NCI-H526 (cell line): ENCODE results near the gene ZNF581.

Experiments used
- DNase-seq, 2 experiments: peaks; one replicate each; lab custom pipeline; 2025; lab: John Stamatoyannopoulos, UW

The ZNF581 gene

GRCh38 chr19:55648585-55649267 is 5.3 kb downstream of the ZNF581 start:
- peak in 1 of 2 experiments; percentile 62 for DNase-seq

- no peak for DNase-seq
Measured at GRCh38 chr19:55649268-55650125, 6.0 kb downstream of the ZNF581 start.

- DNase-seq = no peak
Measured at GRCh38 chr19:55650126-55650557, 6.7 kb downstream of the ZNF581 start.

- no peak for DNase-seq
Measured at GRCh38 chr19:55650602-55651230, 7.3 kb downstream of the ZNF581 start.

GRCh38 chr19:55651236-55651635 is 7.8 kb downstream of the ZNF581 start:
- no peak for DNase-seq

GRCh38 chr19:55652311-55653128 is 9.1 kb downstream of the ZNF581 start:
- no peak for DNase-seq

GRCh38 chr19:55653651-55654322 is 10.3 kb downstream of the ZNF581 start:
- DNase-seq = peak; percentile 99

- peak; percentile 99 to 100 for DNase-seq
Measured at GRCh38 chr19:55654323-55654867, 10.9 kb downstream of the ZNF581 start.

GRCh38 chr19:55654868-55655647 is 11.6 kb downstream of the ZNF581 start, which contains the start of gene U2AF2:
TSS of gene U2AF2 (plus strand) at chr19:55655035. CDS start at chr19:55655105, 70 bp downstream.
- peak; percentile 53 to 98 for DNase-seq

GRCh38 chr19:55655648-55656040 is 12.2 kb downstream of the ZNF581 start:
- DNase-seq = no peak

GRCh38 chr19:55656552-55656951 is 13.1 kb downstream of the ZNF581 start:
- no peak for DNase-seq

GRCh38 chr19:55656988-55657747 is 13.7 kb downstream of the ZNF581 start:
- DNase-seq = peak in 1 of 2 experiments; percentile 56

- no peak for DNase-seq
Measured at GRCh38 chr19:55658846-55659459, 15.5 kb downstream of the ZNF581 start.

- DNase-seq = no peak
Measured at GRCh38 chr19:55659822-55660221, 16.4 kb downstream of the ZNF581 start.

- DNase-seq = no peak
Measured at GRCh38 chr19:55660404-55660803, 17.0 kb downstream of the ZNF581 start.

GRCh38 chr19:55660991-55661390 is 17.5 kb downstream of the ZNF581 start:
- DNase-seq = no peak

- DNase-seq = no peak
Measured at GRCh38 chr19:55661826-55662225, 18.4 kb downstream of the ZNF581 start.

GRCh38 chr19:55663846-55664536 is 20.5 kb downstream of the ZNF581 start:
- no peak for DNase-seq
